Measurements from ENCODE around the gene USP51.
"Not testable (repeated sequence)": the region's sequence is repeated elsewhere in the genome, so short reads cannot be mapped to it uniquely, and the experiment has no call there.

The USP51 gene

DNA sequence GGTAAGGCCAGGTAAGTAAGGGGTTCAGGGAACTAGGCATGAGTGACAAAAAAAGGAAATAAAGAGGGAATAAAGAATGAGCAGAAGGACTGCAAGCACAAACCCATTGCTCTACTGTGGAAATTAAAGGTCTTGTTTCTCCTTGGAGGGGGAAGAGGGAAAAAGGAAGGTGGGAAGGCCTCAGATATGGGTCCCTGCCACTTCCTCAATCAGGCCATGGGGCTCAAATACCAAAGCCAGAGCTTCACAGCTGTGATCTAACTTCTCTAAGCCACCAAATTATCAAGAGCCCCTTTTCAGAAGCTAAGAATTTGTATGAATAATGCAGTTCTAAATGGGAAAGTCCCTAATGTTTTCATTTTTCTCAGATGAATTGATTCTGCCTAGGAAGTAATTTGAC lies 4.7 kb downstream of the USP51 start:
- Histone ChIP-seq H3K79me2 (ENCODE audit: control insufficient read depth, low read length) (no peaks in the 10 kb centered on the region), H3K4me2 (ENCODE audit: low read length) (no peak overlapping the region), H3K9me2 (replicated peaks; ENCODE audit: control insufficient read depth, low read length) (no peaks in the 10 kb centered on the region), H3K27ac (ENCODE audit: low read depth, low read length) (no peak overlapping the region), H3K4me3 (ENCODE audit: low read length) (no peak overlapping the region), H3K27me3 (ENCODE audit: control insufficient read depth, low read length) (no peaks in the 10 kb centered on the region), H3K4me1 (ENCODE audit: control insufficient read depth, low read length) (peaks cover 8% of the 10 kb centered on the region), H3K36me3 (ENCODE audit: control insufficient read depth, low read length) (no peaks in the 10 kb centered on the region), H3K9me3 (ENCODE audit: control insufficient read depth, insufficient read depth, low read length) (no peaks in the 10 kb centered on the region), H3F3A (ENCODE audit: control insufficient read depth, insufficient read depth) (no peaks in the 10 kb centered on the region), H4K20me1 (ENCODE audit: control insufficient read depth, insufficient read depth, low read depth, low read length) (no peaks in the 10 kb centered on the region)
- TF ChIP-seq CTCF (IDR thresholded peaks at IDR 0.05; ENCODE audit: low read depth, low read length, poor library complexity, severe bottlenecking) (no peak), EZH2phosphoT487 (IDR thresholded peaks at IDR 0.05; ENCODE audit: borderline replicate concordance, low read length) (no peak)

DNA sequence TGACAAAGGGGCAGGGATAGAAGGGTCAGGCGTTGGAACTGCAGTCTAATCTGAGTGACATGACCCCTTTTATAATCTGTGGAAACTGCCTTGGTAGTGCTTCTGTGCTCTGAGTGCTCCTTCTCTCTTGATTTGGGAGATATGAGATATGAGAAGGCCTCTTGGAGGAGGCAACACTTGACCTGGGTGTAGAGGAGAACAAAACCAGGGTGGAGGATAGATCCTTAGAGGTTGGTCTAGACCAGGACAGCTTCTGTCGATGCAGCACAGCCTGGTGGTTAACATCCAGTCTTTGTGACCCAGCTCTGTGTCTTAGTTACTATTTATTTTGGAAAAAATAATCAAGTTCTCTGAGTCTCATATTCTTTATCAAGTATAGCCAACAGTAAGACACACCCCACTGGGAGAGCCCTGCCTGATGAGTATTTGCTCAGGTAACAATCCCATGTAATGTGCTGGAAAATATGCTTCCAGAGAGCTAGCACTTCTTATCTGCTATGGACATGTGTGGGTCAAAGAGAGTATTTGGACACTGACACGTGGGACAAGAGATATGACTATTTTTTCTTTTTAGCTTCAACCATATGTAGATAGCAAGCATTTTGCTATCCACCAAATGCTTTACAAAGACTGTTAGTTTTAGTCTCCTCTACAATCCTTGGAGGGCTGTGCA lies 9.1 kb downstream of the USP51 start:
- Histone ChIP-seq H3K9me3 (ENCODE audit: control insufficient read depth, insufficient read depth, low read length) (no peaks in the 10 kb centered on the region), H3K4me1 (ENCODE audit: control insufficient read depth, low read length) (no peaks in the 10 kb centered on the region), H3K9me2 (replicated peaks; ENCODE audit: control insufficient read depth, low read length) (no peaks in the 10 kb centered on the region), H3K79me2 (ENCODE audit: control insufficient read depth, low read length) (no peaks in the 10 kb centered on the region), H3K27ac (ENCODE audit: low read depth, low read length) (no peak overlapping the region), H3K36me3 (ENCODE audit: control insufficient read depth, low read length) (no peaks in the 10 kb centered on the region), H3K4me3 (ENCODE audit: low read length) (no peak overlapping the region), H4K20me1 (ENCODE audit: control insufficient read depth, insufficient read depth, low read depth, low read length) (no peaks in the 10 kb centered on the region), H3F3A (ENCODE audit: control insufficient read depth, insufficient read depth) (no peaks in the 10 kb centered on the region), H3K27me3 (ENCODE audit: control insufficient read depth, low read length) (no peaks in the 10 kb centered on the region), H3K4me2 (ENCODE audit: low read length) (no peak overlapping the region)
- TF ChIP-seq CTCF (IDR thresholded peaks at IDR 0.05; ENCODE audit: low read depth, low read length, poor library complexity, severe bottlenecking): no peak
- TF ChIP-seq EZH2phosphoT487 (IDR thresholded peaks at IDR 0.05; ENCODE audit: borderline replicate concordance, low read length): no peak

GRCh38 chrX:55479956-55480355 lies 9.7 kb downstream of the USP51 start:
- not testable (repeated sequence) for H4K20me1 ChIP-seq (ENCODE audit: control insufficient read depth, insufficient read depth, low read depth, low read length); H3F3A ChIP-seq (ENCODE audit: control insufficient read depth, insufficient read depth); H3K4me1 ChIP-seq (ENCODE audit: control insufficient read depth, low read length); H3K79me2 ChIP-seq (ENCODE audit: control insufficient read depth, low read length); H3K9me3 ChIP-seq (ENCODE audit: control insufficient read depth, insufficient read depth, low read length); H3K9me2 ChIP-seq (replicated peaks; ENCODE audit: control insufficient read depth, low read length); H3K4me2 ChIP-seq (ENCODE audit: low read length); H3K27me3 ChIP-seq (ENCODE audit: control insufficient read depth, low read length); H3K4me3 ChIP-seq (ENCODE audit: low read length); H3K36me3 ChIP-seq (ENCODE audit: control insufficient read depth, low read length); H3K27ac ChIP-seq (ENCODE audit: low read depth, low read length)

GRCh38 chrX:55465791-55466190 lies 23.9 kb downstream of the USP51 start:
- not testable (repeated sequence) for H3K4me3 ChIP-seq (ENCODE audit: low read length); H3K36me3 ChIP-seq (ENCODE audit: control insufficient read depth, low read length); H4K20me1 ChIP-seq (ENCODE audit: control insufficient read depth, insufficient read depth, low read depth, low read length); H3K4me1 ChIP-seq (ENCODE audit: control insufficient read depth, low read length); H3K27me3 ChIP-seq (ENCODE audit: control insufficient read depth, low read length); H3K79me2 ChIP-seq (ENCODE audit: control insufficient read depth, low read length); H3K9me3 ChIP-seq (ENCODE audit: control insufficient read depth, insufficient read depth, low read length); H3F3A ChIP-seq (ENCODE audit: control insufficient read depth, insufficient read depth); H3K4me2 ChIP-seq (ENCODE audit: low read length); H3K27ac ChIP-seq (ENCODE audit: low read depth, low read length); H3K9me2 ChIP-seq (replicated peaks; ENCODE audit: control insufficient read depth, low read length)

GRCh38 chrX:55465108-55465507 lies 24.5 kb downstream of the USP51 start:
- H3K4me1 ChIP-seq (ENCODE audit: control insufficient read depth, low read length); H3K27ac ChIP-seq (ENCODE audit: low read depth, low read length); H4K20me1 ChIP-seq (ENCODE audit: control insufficient read depth, insufficient read depth, low read depth, low read length): not testable (repeated sequence)

DNA sequence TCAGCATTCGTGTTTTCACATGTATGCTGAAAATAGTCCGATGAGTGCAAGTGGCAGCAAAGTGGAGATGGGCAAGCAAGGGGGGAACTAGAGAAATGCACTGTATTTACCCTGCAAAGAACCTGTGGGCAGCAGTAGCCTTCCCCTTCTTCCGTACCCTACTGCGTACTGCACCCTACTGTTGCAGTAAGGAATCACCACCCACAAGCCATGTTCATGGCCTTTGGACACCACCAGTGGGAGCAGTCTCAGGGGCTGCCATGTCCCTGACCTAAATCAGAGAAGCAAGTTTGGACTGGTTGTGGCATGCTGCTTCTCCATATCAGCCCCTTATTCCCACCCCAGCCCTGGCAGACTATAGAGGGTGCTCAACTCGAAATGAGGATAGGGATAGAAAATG lies 25.6 kb downstream of the USP51 start:
- not testable (repeated sequence) for H3K4me3 ChIP-seq (ENCODE audit: low read length); H3K79me2 ChIP-seq (ENCODE audit: control insufficient read depth, low read length); H3F3A ChIP-seq (ENCODE audit: control insufficient read depth, insufficient read depth); H3K4me1 ChIP-seq (ENCODE audit: control insufficient read depth, low read length); H3K27ac ChIP-seq (ENCODE audit: low read depth, low read length); H3K9me3 ChIP-seq (ENCODE audit: control insufficient read depth, insufficient read depth, low read length); H3K36me3 ChIP-seq (ENCODE audit: control insufficient read depth, low read length); H3K27me3 ChIP-seq (ENCODE audit: control insufficient read depth, low read length); H3K9me2 ChIP-seq (replicated peaks; ENCODE audit: control insufficient read depth, low read length); H3K4me2 ChIP-seq (ENCODE audit: low read length); H4K20me1 ChIP-seq (ENCODE audit: control insufficient read depth, insufficient read depth, low read depth, low read length)

More at GRCh38 chrX:55465108-55465507, 24.5 kb downstream of the USP51 start:
- H3K36me3 ChIP-seq (ENCODE audit: control insufficient read depth, low read length); H3K9me3 ChIP-seq (ENCODE audit: control insufficient read depth, insufficient read depth, low read length); H3K9me2 ChIP-seq (replicated peaks; ENCODE audit: control insufficient read depth, low read length); H3K4me3 ChIP-seq (ENCODE audit: low read length); H3K27me3 ChIP-seq (ENCODE audit: control insufficient read depth, low read length); H3K4me2 ChIP-seq (ENCODE audit: low read length); H3F3A ChIP-seq (ENCODE audit: control insufficient read depth, insufficient read depth); H3K79me2 ChIP-seq (ENCODE audit: control insufficient read depth, low read length): not testable (repeated sequence)

- not testable (repeated sequence) for H3K9me3 ChIP-seq (ENCODE audit: control insufficient read depth, insufficient read depth, low read length); H4K20me1 ChIP-seq (ENCODE audit: control insufficient read depth, insufficient read depth, low read depth, low read length); H3K27me3 ChIP-seq (ENCODE audit: control insufficient read depth, low read length); H3K9me2 ChIP-seq (replicated peaks; ENCODE audit: control insufficient read depth, low read length); H3F3A ChIP-seq (ENCODE audit: control insufficient read depth, insufficient read depth); H3K4me3 ChIP-seq (ENCODE audit: low read length); H3K36me3 ChIP-seq (ENCODE audit: control insufficient read depth, low read length); H3K27ac ChIP-seq (ENCODE audit: low read depth, low read length); H3K4me1 ChIP-seq (ENCODE audit: control insufficient read depth, low read length); H3K4me2 ChIP-seq (ENCODE audit: low read length); H3K79me2 ChIP-seq (ENCODE audit: control insufficient read depth, low read length)
Observed at GRCh38 chrX:55459926-55460325, 29.7 kb downstream of the USP51 start.

All from DOHH2 (cell line).